Left lung (tissue), 10 donors: ENCODE results near the gene UNC45A. TPM values are rescaled to one million over a fixed set of nuclear protein-coding genes. Genes with fewer than 3 reads are reported as not detected.
"Not testable (repeated sequence)": the region's sequence is repeated elsewhere in the genome, so short reads cannot be mapped to it uniquely, and the experiment has no call there.

Experiments
- ATAC-seq: fragments of 200-7000 bp; cut with Tn5 transposase; one replicate; pipeline ENCODE4 v1.9.1; 2020; ENCODE audit warnings: moderate library complexity
- DNase-seq, 4 donors: peaks; one replicate each; pipeline ENCODE4 v3.0.0-alpha.2; 2013 to 2020
- H3K27ac ChIP-seq, 2 donors: fragments of 200-600 bp; sonication (generic) in 1 of 2; one replicate each; pipeline versions ENCODE4 v1.5.0 to v1.8.0; 2020 to 2021
- H3K27me3 ChIP-seq, 2 donors: fragments of 200-600 bp; sonication (generic) in 1 of 2; one replicate each; pipeline versions ENCODE4 v1.5.0 to v1.8.0; 2020 to 2021
- H3K36me3 ChIP-seq, 2 donors: fragments of 200-600 bp; sonication (generic) in 1 of 2; one replicate each; pipeline versions ENCODE4 v1.5.0 to v1.8.0; 2020 to 2021
- H3K4me1 ChIP-seq, 2 donors: fragments of 200-600 bp; one replicate each; pipeline ENCODE4 v1.8.0; 2021
- H3K4me3 ChIP-seq, 2 donors: fragments of 200-600 bp; sonication (generic) in 1 of 2; one replicate each; pipeline versions ENCODE4 v1.5.0 to v1.8.0; 2020 to 2021; ENCODE audit warnings: mild to moderate bottlenecking in 1 of 2
- H3K9me3 ChIP-seq, 2 donors: fragments of 200-600 bp; sonication (generic) in 1 of 2; one replicate each; pipeline versions ENCODE4 v1.5.0 to v1.8.0; 2020 to 2021
- intact Hi-C, 2 donors: fragments of 100-400 bp; cut with DNase I; formaldehyde crosslinking; loops; one replicate each; pipeline versions ENCODE4 v1.11.2 to v1.14.2; 2022
- polyA plus RNA-seq, 6 donors: library from polyadenylated mRNA; unstranded; fragments of 120-200 nt; gene quantifications; one replicate each; pipeline ENCODE4 v1.2.1, GENCODE V29; 2013; ENCODE audit not compliant: insufficient read length in 6 of 6
- total RNA-seq, 2 donors: library from RNA; stranded (reverse); fragmentation: NEBNext Ultra II Directional; extraction: Animal tissue kit (Norgen Biotek cat#: 25700); gene quantifications; one replicate each; pipeline ENCODE4 v1.2.1, GENCODE V29; 2021
- TF ChIP-seq, protein P1 (sequence below), 2 donors: fragments of 200-600 bp; sonication (generic) in 1 of 2; IDR thresholded peaks; one replicate each; pipeline versions ENCODE4 v1.5.0 to v1.8.0; 2021; ENCODE audit warnings: antibody characterized with exemption in 2 of 2
- donor health status: DM: no; HTN: yes; CAD: no.
- donor health status: DM: no; HTN: no; CAD: no.

Gene UNC45A
- total and polyA plus RNA-seq, 8 donors = 62.3 to 80.4 (median 70.7) TPM

DNA sequence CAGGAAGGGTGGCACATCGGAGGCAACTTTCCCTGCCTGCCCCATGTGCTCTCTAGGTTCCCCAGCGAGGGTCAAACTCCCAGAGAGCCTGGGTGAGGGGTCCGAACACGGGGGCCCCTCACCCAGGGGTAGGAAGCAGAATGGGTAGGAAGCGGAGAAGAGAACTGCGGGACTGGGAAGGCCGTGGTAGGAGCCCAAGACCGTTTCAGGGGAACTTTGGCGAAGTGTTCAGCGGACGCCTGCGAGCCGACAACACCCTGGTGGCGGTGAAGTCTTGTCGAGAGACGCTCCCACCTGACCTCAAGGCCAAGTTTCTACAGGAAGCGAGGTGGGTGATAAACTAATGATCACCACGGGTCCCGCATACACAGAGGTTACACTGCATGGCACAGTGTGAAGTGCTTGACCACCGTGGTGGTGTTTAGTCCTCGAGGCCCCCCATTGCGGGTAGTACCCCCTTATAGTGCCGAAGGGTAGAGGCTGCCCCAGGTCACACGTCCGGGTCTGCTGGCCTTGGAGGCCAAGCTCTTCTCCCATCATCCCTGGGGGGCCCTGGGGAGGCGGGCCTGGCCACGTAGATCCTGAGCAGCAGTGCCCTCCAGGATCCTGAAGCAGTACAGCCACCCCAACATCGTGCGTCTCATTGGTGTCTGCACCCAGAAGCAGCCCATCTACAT, 42.4 kb upstream of the UNC45A start:
- peak in 1 of 4 donors; percentile 23 for DNase-seq
- H3K9me3 ChIP-seq = no peaks in the 10 kb centered on the region
- no peak for ATAC-seq
- H3K27ac ChIP-seq = no peak overlapping the region
- H3K4me3 ChIP-seq = no peak overlapping the region
- H3K36me3 ChIP-seq = peaks cover 0 to 93% of the 10 kb centered on the region in 2 donors
- TF ChIP-seq, protein P1, sequence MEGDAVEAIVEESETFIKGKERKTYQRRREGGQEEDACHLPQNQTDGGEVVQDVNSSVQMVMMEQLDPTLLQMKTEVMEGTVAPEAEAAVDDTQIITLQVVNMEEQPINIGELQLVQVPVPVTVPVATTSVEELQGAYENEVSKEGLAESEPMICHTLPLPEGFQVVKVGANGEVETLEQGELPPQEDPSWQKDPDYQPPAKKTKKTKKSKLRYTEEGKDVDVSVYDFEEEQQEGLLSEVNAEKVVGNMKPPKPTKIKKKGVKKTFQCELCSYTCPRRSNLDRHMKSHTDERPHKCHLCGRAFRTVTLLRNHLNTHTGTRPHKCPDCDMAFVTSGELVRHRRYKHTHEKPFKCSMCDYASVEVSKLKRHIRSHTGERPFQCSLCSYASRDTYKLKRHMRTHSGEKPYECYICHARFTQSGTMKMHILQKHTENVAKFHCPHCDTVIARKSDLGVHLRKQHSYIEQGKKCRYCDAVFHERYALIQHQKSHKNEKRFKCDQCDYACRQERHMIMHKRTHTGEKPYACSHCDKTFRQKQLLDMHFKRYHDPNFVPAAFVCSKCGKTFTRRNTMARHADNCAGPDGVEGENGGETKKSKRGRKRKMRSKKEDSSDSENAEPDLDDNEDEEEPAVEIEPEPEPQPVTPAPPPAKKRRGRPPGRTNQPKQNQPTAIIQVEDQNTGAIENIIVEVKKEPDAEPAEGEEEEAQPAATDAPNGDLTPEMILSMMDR (IDR thresholded peaks at IDR 0.05) = no peak
- H3K27me3 ChIP-seq = no peaks in the 10 kb centered on the region
- peaks cover 0 to 15% of the 10 kb centered on the region in 2 donors for H3K4me1 ChIP-seq
- intact Hi-C loops = no loop called here

DNA sequence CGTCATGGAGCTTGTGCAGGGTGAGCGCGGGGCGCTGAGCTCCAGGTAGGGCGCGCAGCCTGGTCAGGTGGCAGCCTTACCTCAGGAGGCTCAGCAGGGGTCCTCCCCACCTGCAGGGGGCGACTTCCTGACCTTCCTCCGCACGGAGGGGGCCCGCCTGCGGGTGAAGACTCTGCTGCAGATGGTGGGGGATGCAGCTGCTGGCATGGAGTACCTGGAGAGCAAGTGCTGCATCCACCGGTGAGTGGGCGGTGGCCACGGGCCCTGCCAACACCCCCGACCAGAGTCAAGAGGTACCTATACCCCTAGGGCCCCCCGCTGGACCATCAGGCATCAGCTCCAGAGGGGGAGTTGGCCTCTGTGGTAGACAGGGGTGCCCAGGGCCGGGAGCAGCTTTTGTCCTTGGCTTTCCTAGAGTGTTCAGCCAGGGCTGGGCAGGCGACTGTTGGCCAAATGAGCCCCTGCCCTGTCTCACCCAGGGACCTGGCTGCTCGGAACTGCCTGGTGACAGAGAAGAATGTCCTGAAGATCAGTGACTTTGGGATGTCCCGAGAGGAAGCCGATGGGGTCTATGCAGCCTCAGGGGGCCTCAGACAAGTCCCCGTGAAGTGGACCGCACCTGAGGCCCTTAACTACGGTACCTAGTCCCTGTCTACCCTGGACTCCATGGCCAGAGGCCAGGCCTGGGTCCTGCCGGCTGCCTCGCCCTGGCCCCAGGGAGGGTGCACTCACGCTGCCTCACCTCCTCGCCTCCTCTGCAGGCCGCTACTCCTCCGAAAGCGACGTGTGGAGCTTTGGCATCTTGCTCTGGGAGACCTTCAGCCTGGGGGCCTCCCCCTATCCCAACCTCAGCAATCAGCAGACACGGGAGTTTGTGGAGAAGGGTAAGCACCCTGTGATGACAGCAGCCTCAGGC, 41.7 kb upstream of the UNC45A start:
- Histone ChIP-seq H3K27ac (no peak overlapping the region), H3K9me3 (no peaks in the 10 kb centered on the region), H3K4me3 (no peak overlapping the region), H3K27me3 (no peaks in the 10 kb centered on the region), H3K36me3 (peaks cover 0 to 85% of the 10 kb centered on the region in 2 donors), H3K4me1 (peaks cover 0 to 15% of the 10 kb centered on the region in 2 donors)
- DNase-seq = peak in 1 of 4 donors; percentile 70
- TF ChIP-seq, protein P1 (IDR thresholded peaks at IDR 0.05) = no peak
- no peak for ATAC-seq
- intact Hi-C loops = no loop called here

DNA sequence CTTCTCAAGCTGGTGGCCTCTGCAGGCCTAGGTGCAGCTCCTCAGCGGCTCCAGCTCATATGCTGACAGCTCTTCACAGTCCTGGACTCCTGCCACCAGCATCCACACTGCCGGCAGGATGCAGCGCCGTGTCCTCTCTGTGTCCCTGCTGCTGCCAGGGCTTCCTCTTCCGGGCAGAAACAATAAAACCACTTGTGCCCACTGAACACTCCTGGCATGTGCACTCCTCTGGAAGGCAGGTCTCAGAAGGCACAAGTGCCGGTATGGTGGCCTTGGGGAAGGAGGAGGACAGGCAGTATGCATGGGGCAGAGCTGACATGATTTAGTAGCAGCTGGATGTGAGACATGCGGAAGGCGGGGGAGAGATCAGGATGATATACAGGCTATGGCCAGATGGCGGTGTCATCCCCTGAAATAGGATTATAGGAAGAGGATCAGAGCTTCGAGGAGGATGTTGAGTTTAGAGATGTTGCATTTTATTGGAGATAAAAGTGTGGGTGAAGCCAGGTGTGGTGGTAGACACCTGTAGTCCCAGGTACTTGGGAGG, 39.4 kb upstream of the UNC45A start:
- intact Hi-C loops = no loop called here
- H3K27me3 ChIP-seq = no peaks in the 10 kb centered on the region
- H3K4me3 ChIP-seq = no peak overlapping the region
- H3K36me3 ChIP-seq = peaks cover 0 to 63% of the 10 kb centered on the region in 2 donors
- TF ChIP-seq, protein P1 (IDR thresholded peaks at IDR 0.05) = no peak
- no peaks in the 10 kb centered on the region for H3K9me3 ChIP-seq
- peak; percentile 22 for ATAC-seq
- H3K27ac ChIP-seq = peak overlapping the region in 1 of 2 donors; percentile 25
- peaks cover 0 to 15% of the 10 kb centered on the region in 2 donors for H3K4me1 ChIP-seq
- DNase-seq = peak in 2 of 4 donors; percentile 18 to 44

GRCh38 chr15:90897131-90897655, 37.9 kb upstream of the UNC45A start:
- Histone ChIP-seq H3K4me1 (peaks cover 0 to 20% of the 10 kb centered on the region in 2 donors), H3K36me3 (peaks cover 0 to 48% of the 10 kb centered on the region in 2 donors)
- DNase-seq = peak in 1 of 4 donors; percentile 2
- H3K4me3 ChIP-seq, intact Hi-C loops, H3K27ac ChIP-seq, ATAC-seq, H3K9me3 ChIP-seq, H3K27me3 ChIP-seq: not testable (repeated sequence)

- TF ChIP-seq, protein P1 (IDR thresholded peaks at IDR 0.05) = no peak
- Histone ChIP-seq H3K27me3 (no peaks in the 10 kb centered on the region), H3K27ac (peak overlapping the region; percentile 93 to 95), H3K36me3 (peaks cover 0 to 23% of the 10 kb centered on the region in 2 donors), H3K9me3 (no peaks in the 10 kb centered on the region), H3K4me1 (peaks cover 8 to 20% of the 10 kb centered on the region in 2 donors), H3K4me3 (peak overlapping the region in 1 of 2 donors; percentile 82)
- DNase-seq (no peak), ATAC-seq (no peak)
- intact Hi-C loops = no loop called here
Measured at GRCh38 chr15:90901175-90902039, 33.7 kb upstream of the UNC45A start.
